A204.1 (cell line): ENCODE measurements around the gene IL17A.
A peak's percentile ranks its signal among the peaks of the same experiment; 100 is the strongest.

Source experiments
- FAIRE-seq: peaks from 2 replicates; lab custom pipeline; 2012; peaks lifted over from hg19 to GRCh38; lab: Jason Lieb, UNC

Gene IL17A

GRCh38 chr6:52216932-52217575 is 30.9 kb downstream of the IL17A start:
- FAIRE-seq = no peak

DNA sequence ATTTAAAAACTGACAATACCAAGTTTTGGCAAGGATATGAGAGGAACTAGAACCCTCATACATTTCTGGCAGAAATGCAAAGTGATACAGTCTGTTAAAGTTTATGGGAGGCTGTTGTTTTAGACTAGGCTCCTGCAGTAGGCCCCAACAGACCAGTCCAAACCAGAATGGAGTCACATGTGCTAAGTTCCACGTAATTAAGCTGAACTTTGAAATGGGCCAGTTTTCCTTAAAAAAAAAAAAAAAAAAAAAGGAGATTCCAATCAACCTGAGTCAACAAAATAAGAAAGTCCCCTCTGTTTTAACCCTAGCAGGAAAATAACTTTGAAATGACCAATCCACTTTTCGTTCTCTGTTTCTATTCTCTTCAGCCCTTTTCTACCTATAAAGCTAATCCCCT is 31.6 kb downstream of the IL17A start:
- FAIRE-seq = no peak

DNA sequence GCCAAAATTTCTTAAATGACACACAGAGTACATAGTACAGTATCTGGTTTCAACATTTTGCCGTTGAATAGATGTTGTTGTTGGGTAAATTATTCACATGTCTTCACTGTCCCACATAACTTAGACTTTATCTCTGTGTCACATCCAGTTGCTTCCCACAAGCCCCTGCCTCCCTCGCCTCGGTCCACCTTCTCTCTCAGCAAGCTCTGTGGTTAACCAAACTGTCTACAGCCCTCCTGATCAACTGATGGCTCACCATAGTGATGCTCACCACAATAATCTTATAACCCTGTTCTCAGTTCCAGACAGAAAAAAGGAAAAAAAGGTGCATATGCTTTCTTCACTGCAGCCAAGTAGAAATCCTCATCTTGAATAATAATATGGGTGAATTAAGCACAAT is 35.1 kb downstream of the IL17A start:
- FAIRE-seq = no peak

- FAIRE-seq = no peak
Observed at GRCh38 chr6:52227495-52227894, 41.3 kb downstream of the IL17A start.

DNA sequence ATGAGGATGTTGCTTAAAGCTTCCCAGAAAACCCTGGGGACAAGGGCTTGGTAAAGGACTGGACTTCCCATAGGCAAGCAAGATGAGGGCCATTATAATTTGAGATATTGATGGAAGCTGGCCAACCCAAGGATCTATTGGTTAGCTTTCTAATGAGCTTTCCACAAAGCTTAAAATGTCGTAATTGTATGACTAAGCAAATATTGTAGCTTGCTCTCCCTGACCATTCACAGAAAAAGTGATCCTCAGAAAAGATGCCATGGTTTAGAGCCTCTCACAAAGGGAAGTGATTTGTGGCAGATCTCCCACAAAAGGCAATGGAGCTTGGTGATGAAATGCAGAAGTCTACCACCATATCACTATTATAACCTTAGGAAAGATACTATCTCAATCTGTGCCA is 44.5 kb downstream of the IL17A start:
- FAIRE-seq = no peak

- FAIRE-seq = no peak
Observed at GRCh38 chr6:52231406-52232127, 45.4 kb downstream of the IL17A start.

- FAIRE-seq = no peak
Observed at GRCh38 chr6:52233005-52233404, 46.8 kb downstream of the IL17A start.

- FAIRE-seq = peak; percentile 70
Observed at GRCh38 chr6:52233975-52234823, 48.0 kb downstream of the IL17A start.
